HUES48 (cell line): ENCODE results near the gene TMEM200A.

Experiments used
- H3K27ac ChIP-seq: one replicate; pipeline ENCODE4 v1.7.0; 2013; ENCODE audit warnings: low read depth, low read length, inconsistent platforms
- H3K27me3 ChIP-seq: 2 replicates; pipeline ENCODE4 v1.6.1; 2013; ENCODE audit warnings: mild to moderate bottlenecking, low read length; ENCODE audit not compliant: control insufficient read depth, insufficient read depth
- H3K36me3 ChIP-seq: 2 replicates; pipeline ENCODE4 v1.6.1; 2013; ENCODE audit warnings: low read length; ENCODE audit not compliant: control insufficient read depth, insufficient read depth
- H3K4me1 ChIP-seq: 2 replicates; pipeline ENCODE4 v1.6.1; 2013; ENCODE audit warnings: mild to moderate bottlenecking, low read length; ENCODE audit not compliant: control insufficient read depth, insufficient read depth
- H3K4me3 ChIP-seq: 2 replicates; pipeline ENCODE4 v1.5.1; 2013; ENCODE audit warnings: mild to moderate bottlenecking, low read depth, low read length
- H3K9ac ChIP-seq: 2 replicates; pipeline ENCODE4 v1.6.1; 2013; ENCODE audit warnings: mild to moderate bottlenecking, low read depth, low read length, moderate library complexity
- H3K9me3 ChIP-seq: 2 replicates; pipeline ENCODE4 v1.6.1; 2013; ENCODE audit warnings: low read length; ENCODE audit not compliant: control insufficient read depth, insufficient read depth

TMEM200A gene

DNA sequence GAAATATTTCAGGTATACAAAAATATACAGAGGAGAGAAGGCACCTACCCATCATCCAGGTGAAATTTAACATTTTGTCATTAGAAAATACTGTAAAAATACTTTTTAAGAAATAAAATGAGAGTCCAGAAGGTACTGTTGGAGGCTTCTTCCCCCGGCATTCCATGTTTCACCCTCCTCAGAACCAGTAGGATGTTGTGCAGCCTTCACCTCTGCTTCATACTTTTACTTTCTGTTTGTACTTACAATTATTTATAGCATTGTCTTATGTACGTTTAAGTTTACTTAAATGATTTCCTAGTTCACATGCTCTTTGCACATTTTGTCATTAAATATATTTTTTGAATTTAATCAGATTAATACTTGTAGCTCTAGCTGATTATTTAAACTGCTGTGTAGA is 30.9 kb downstream of the TMEM200A start:
- no peaks in the 10 kb centered on the region for H3K36me3 ChIP-seq
- no peak overlapping the region for H3K27ac ChIP-seq
- no peak overlapping the region for H3K9ac ChIP-seq
- H3K4me1 ChIP-seq, result no peaks in the 10 kb centered on the region
- H3K4me3 ChIP-seq, result no peak overlapping the region
- no peaks in the 10 kb centered on the region for H3K27me3 ChIP-seq
- no peaks in the 10 kb centered on the region for H3K9me3 ChIP-seq

DNA sequence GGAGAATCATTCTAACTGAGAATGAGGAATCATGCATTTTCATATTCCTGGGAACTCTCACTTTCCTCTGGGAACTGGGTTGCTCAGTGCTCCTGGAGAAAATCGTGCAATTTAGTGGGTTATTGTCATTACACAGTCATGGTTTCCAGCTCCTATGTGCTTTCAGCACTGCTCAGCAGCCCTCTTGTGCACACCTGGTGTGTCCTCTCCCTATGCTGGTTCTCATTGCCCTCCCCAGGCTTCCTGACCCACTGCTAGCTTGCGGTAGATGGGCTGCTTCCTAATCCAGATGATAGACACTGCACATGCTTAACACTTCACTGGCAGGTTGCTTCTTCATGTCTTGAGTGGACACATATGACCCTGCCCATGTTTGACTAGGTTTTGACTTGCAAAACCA is 39.7 kb downstream of the TMEM200A start:
- H3K36me3 ChIP-seq, result no peaks in the 10 kb centered on the region
- no peak overlapping the region for H3K9ac ChIP-seq
- H3K27ac ChIP-seq, result no peak overlapping the region
- no peaks in the 10 kb centered on the region for H3K27me3 ChIP-seq
- peaks cover 26% of the 10 kb centered on the region for H3K4me1 ChIP-seq
- no peaks in the 10 kb centered on the region for H3K9me3 ChIP-seq
- H3K4me3 ChIP-seq, result no peak overlapping the region

GRCh38 chr6:130407032-130407431 is 41.2 kb downstream of the TMEM200A start:
- Histone ChIP-seq H3K4me3 (peak overlapping the region; percentile 32; the same call in 1 of the 2 replicates), H3K27me3 (no peaks in the 10 kb centered on the region), H3K27ac (peak overlapping the region; percentile 63), H3K36me3 (no peaks in the 10 kb centered on the region), H3K4me1 (peaks cover 29% of the 10 kb centered on the region), H3K9ac (peak overlapping the region; percentile 32; the same call in 1 of the 2 replicates), H3K9me3 (no peaks in the 10 kb centered on the region)

GRCh38 chr6:130409418-130410100 is 43.7 kb downstream of the TMEM200A start:
- Histone ChIP-seq H3K27me3 (no peaks in the 10 kb centered on the region), H3K9me3 (no peaks in the 10 kb centered on the region), H3K27ac (no peak overlapping the region), H3K4me1 (peaks cover 31% of the 10 kb centered on the region), H3K9ac (no peak overlapping the region), H3K4me3 (no peak overlapping the region), H3K36me3 (no peaks in the 10 kb centered on the region)

GRCh38 chr6:130411481-130411880 is 45.7 kb downstream of the TMEM200A start:
- Histone ChIP-seq H3K9me3 (no peaks in the 10 kb centered on the region), H3K9ac (no peak overlapping the region), H3K4me3 (no peak overlapping the region), H3K27ac (no peak overlapping the region), H3K27me3 (no peaks in the 10 kb centered on the region), H3K4me1 (peaks cover 26% of the 10 kb centered on the region), H3K36me3 (no peaks in the 10 kb centered on the region)

DNA sequence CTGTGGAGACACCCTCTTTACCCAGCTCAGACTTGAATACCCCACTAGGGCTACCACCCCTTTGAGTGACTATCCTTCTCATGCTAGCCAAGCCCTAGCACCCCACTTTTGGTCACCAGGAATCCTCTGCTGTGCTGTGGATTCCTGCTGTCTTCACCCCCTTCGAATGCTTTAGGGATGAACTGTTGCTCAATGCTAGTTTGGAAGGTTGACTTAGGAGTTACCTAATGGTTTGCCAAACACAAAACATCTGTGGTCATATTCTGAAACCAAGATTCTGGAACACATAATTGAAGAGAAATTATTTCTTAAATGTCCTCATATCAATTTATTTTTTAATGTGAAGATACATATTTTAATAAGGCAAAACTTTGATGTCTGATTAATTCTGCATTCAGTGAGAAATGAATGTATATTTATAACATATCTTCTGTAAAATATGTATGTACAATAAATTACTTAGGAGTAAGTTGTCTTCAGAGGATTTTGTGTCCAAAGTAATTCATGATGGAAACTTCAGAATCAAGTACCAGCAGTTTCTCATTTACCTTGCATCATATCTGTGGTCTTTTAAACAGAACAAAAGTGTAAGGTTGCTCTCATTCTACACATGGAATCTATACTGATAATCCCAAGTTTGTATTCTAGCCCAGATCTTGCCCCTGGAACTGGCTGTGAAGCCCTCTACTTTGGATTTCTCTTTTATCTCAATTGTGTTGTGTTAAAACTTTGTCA is 46.9 kb downstream of the TMEM200A start:
- Histone ChIP-seq H3K4me1 (peaks cover 13% of the 10 kb centered on the region), H3K27me3 (no peaks in the 10 kb centered on the region), H3K4me3 (no peak overlapping the region), H3K9me3 (no peaks in the 10 kb centered on the region), H3K9ac (no peak overlapping the region), H3K27ac (no peak overlapping the region), H3K36me3 (no peaks in the 10 kb centered on the region)

GRCh38 chr6:130417951-130418350 is 52.1 kb downstream of the TMEM200A start:
- Histone ChIP-seq H3K27me3 (no peaks in the 10 kb centered on the region), H3K4me1 (peaks cover 7% of the 10 kb centered on the region), H3K36me3 (no peaks in the 10 kb centered on the region), H3K9me3 (no peaks in the 10 kb centered on the region), H3K4me3 (no peak overlapping the region), H3K27ac (no peak overlapping the region), H3K9ac (no peak overlapping the region)

- Histone ChIP-seq H3K9ac (no peak overlapping the region), H3K36me3 (no peaks in the 10 kb centered on the region), H3K4me3 (no peak overlapping the region), H3K27me3 (no peaks in the 10 kb centered on the region), H3K27ac (no peak overlapping the region), H3K4me1 (peaks cover 26% of the 10 kb centered on the region), H3K9me3 (no peaks in the 10 kb centered on the region)
These were observed 55.1 kb downstream of the TMEM200A start for GRCh38 chr6:130420911-130421310.

GRCh38 chr6:130421585-130421984 is 55.8 kb downstream of the TMEM200A start:
- Histone ChIP-seq H3K9ac (no peak overlapping the region), H3K4me3 (no peak overlapping the region), H3K9me3 (no peaks in the 10 kb centered on the region), H3K27me3 (no peaks in the 10 kb centered on the region), H3K4me1 (peaks cover 33% of the 10 kb centered on the region), H3K27ac (no peak overlapping the region), H3K36me3 (no peaks in the 10 kb centered on the region)

DNA sequence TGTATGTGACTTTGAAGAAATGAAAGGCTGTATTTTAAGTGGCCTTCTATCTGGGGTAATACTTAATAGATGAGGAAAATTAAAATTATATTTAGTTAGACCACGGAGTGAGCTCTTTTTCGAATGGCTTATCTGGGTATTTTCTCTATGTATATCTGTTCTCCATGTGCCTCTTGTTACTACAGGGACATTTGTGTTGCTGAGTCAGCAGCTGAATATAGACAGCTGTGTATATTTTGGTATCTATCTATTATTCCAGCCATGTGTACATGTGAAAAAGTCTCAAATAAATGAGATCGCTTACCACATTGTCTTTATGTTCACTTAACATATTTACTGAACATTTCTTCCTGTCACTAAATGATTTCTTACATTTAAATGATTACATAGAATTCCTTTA is 57.2 kb downstream of the TMEM200A start:
- Histone ChIP-seq H3K4me3 (no peak overlapping the region), H3K9ac (no peak overlapping the region), H3K36me3 (no peaks in the 10 kb centered on the region), H3K27me3 (no peaks in the 10 kb centered on the region), H3K9me3 (no peaks in the 10 kb centered on the region), H3K27ac (no peak overlapping the region), H3K4me1 (peaks cover 37% of the 10 kb centered on the region)

GRCh38 chr6:130424710-130425109 is 58.9 kb downstream of the TMEM200A start:
- 0 out of 2 replicates have a peak overlapping the region, but pooled peaks have one; percentile 25 for H3K4me3 ChIP-seq
- H3K4me1 ChIP-seq, result peaks cover 37% of the 10 kb centered on the region
- peak overlapping the region; percentile 16 for H3K27ac ChIP-seq
- no peaks in the 10 kb centered on the region for H3K9me3 ChIP-seq
- no peak overlapping the region for H3K9ac ChIP-seq
- H3K36me3 ChIP-seq, result no peaks in the 10 kb centered on the region
- no peaks in the 10 kb centered on the region for H3K27me3 ChIP-seq
